GM12878 (cell line): ENCODE data around the gene AGRN. TPM values are rescaled to one million over a fixed set of nuclear protein-coding genes. Genes with fewer than 3 reads are reported as not detected.

Source experiments
- ATAC-seq: fragments of 200-7000 bp; cut with Tn5 transposase; 3 replicates; pipeline ENCODE4 v1.9.1; 2020; ENCODE audit warnings: mild to moderate bottlenecking, moderate library complexity
- BruUV-seq: library from RNA; stranded (reverse); fragments of 400-500 nt; replicated peaks from 2 replicates; lab custom pipeline; 2021; lab: Mats Ljungman, UMichigan
- CTCF ChIA-PET: fragments of 300-600 bp; sonication (Branson Sonifier 250); formaldehyde crosslinking; extraction: SDS; loops from one replicate; lab custom pipeline; 2021; ENCODE audit warnings: inconsistent platforms; lab: Yijun Ruan, JAX
- POLR2A ChIA-PET: fragments of 350-600 bp; formaldehyde crosslinking; extraction: SDS; loops from one replicate; lab custom pipeline; 2021; ENCODE audit warnings: inconsistent platforms; lab: Charles Lee
- RAD21 ChIA-PET: fragments of 300-600 bp; sonication (Branson Sonifier 250); formaldehyde crosslinking; loops from one replicate; lab custom pipeline; 2023; ENCODE audit warnings: antibody characterized with exemption; ENCODE audit not compliant: unreplicated experiment; lab: Charles Lee
- SMC1A ChIA-PET: fragments of 300-600 bp; sonication (Branson Sonifier 250); formaldehyde crosslinking; loops from one replicate; lab custom pipeline; 2023; ENCODE audit not compliant: unreplicated experiment, uncharacterized antibody; lab: Charles Lee
- DNase-seq: peaks from one replicate; pipeline ENCODE4 v3.0.0-alpha.2; 2011; ENCODE audit warnings: low read depth, low spot score
- FAIRE-seq: peaks from 3 replicates; lab custom pipeline; 2011; peaks lifted over from hg19 to GRCh38; lab: Jason Lieb, UNC
- H2AFZ ChIP-seq: 2 replicates; pipeline ENCODE4 v1.6.0; 2011; ENCODE audit warnings: low read depth, low read length, control low read depth; ENCODE audit not compliant: control insufficient read depth
- H3K27ac ChIP-seq: 2 replicates; pipeline ENCODE4 v1.5.1; 2011; ENCODE audit warnings: control low read depth; ENCODE audit not compliant: control insufficient read depth, insufficient read depth
- H3K27me3 ChIP-seq, 2 experiments: replicated peaks in 1 of 2; 2 replicates each; pipeline versions ENCODE4 v1.6.0 to v1.6.1; 2011; ENCODE audit warnings: low read length in 1 of 2; ENCODE audit not compliant: control insufficient read depth in 2 of 2, insufficient read depth in 2 of 2
- H3K36me3 ChIP-seq, 2 experiments: 2 replicates each; pipeline ENCODE4 v1.5.1; 2011; ENCODE audit warnings: low read length in 1 of 2; ENCODE audit not compliant: control insufficient read depth in 2 of 2, insufficient read depth in 2 of 2
- H3K4me1 ChIP-seq: 2 replicates; pipeline ENCODE4 v1.6.1; 2011; ENCODE audit warnings: mild to moderate bottlenecking, low read length, moderate library complexity, mixed read lengths; ENCODE audit not compliant: control insufficient read depth, insufficient read depth
- H3K4me2 ChIP-seq: 2 replicates; pipeline ENCODE4 v1.6.0; 2011; ENCODE audit warnings: control low read depth; ENCODE audit not compliant: control insufficient read depth, insufficient read depth
- H3K4me3 ChIP-seq: fragments of 200-600 bp; sonication (generic); 2 replicates; pipeline ENCODE4 v1.5.1; 2016
- H3K79me2 ChIP-seq: 2 replicates; pipeline ENCODE4 v1.6.0; 2011; ENCODE audit warnings: low read length; ENCODE audit not compliant: control insufficient read depth, insufficient read depth
- H3K9ac ChIP-seq: 2 replicates; pipeline ENCODE4 v1.8.0; 2011; ENCODE audit warnings: low read length, control low read depth, mixed read lengths; ENCODE audit not compliant: control insufficient read depth, insufficient read depth
- H3K9me3 ChIP-seq: replicated peaks from 3 replicates; pipeline ENCODE4 v1.5.1; 2011; ENCODE audit warnings: mild to moderate bottlenecking, low read length; ENCODE audit not compliant: control insufficient read depth, insufficient read depth
- H4K20me1 ChIP-seq: 2 replicates; pipeline ENCODE4 v1.6.0; 2011; ENCODE audit not compliant: control insufficient read depth, insufficient read depth
- BCL11A ChIP-seq: IDR thresholded peaks from 2 replicates; pipeline ENCODE4 v1.6.1; 2011; ENCODE audit warnings: low read depth, low read length
- MEF2B ChIP-seq: fragments of 450-650 bp; IDR thresholded peaks from 2 replicates; pipeline ENCODE4 v1.6.1; 2018; ENCODE audit warnings: mild to moderate bottlenecking, moderate library complexity; ENCODE audit not compliant: partially characterized antibody, poor library complexity, severe bottlenecking
- TCF12 ChIP-seq: IDR thresholded peaks from 2 replicates; pipeline ENCODE4 v1.6.1; 2011; ENCODE audit warnings: low read depth, mild to moderate bottlenecking, low read length
- WGBS: methylation state at CpG from one replicate; pipeline ENCODE4 v1.1.6; 2016; ENCODE audit warnings: low lambda C conversion rate; ENCODE audit not compliant: insufficient replicate concordance, insufficient coverage; ENCODE audit errors: missing lambda C conversion rate; 5-methylcytosine and 5-hydroxymethylcytosine counted together
- in situ Hi-C: fragments of 300-500 bp; cut with MboI; formaldehyde crosslinking; loops from 9 replicates; pipeline ENCODE4 v1.14.3; 2018; ENCODE audit warnings: mixed read lengths
- intact Hi-C: fragments of 100-400 bp; cut with micrococcal nuclease; formaldehyde crosslinking; loops from one replicate; pipeline ENCODE4 v1.14.2; 2022; ENCODE audit not compliant: unreplicated experiment
- polyA plus RNA-seq, 11 experiments: library from polyadenylated mRNA; depleted of rRNA in 4 of 11; unstranded in 6 of 11; stranded (reverse) in 5 of 11; fragments of >200 nt; fragmentation: Nextera tagmentation in 4 of 11; fragmentation: Illumina TruSeq in 1 of 11; extraction: Ambion mirVana in 4 of 11; extraction: Trizol in 1 of 11; gene quantifications; 1 replicate in 1 of 11; 2 replicates in 10 of 11; pipeline versions ENCODE4 v1.2.1 to v1.2.3, GENCODE V29; 2011 to 2016; ENCODE audit warnings: inconsistent platforms in 2 of 11, missing spikeins in 2 of 11, low read depth in 1 of 11
- total RNA-seq, 4 experiments: library from RNA; depleted of rRNA in 3 of 4; stranded (reverse); fragments of >200 nt in 3 of 4; fragmentation: Illumina TruSeq in 1 of 4; extraction: Trizol in 1 of 4; gene quantifications; 2 replicates each; pipeline versions ENCODE4 v1.2.1 to v1.2.3, GENCODE V29; 2013 to 2021
- TF ChIP-seq, protein P1 (sequence below): fragments of 450-650 bp; IDR thresholded peaks from 2 replicates; pipeline ENCODE4 v1.6.1; 2017; ENCODE audit warnings: borderline replicate concordance
- TF ChIP-seq, protein P2 (sequence below): IDR thresholded peaks from 2 replicates; pipeline ENCODE4 v1.6.1; 2012; ENCODE audit warnings: low read depth, low read length, improper control_type of control experiment
- TF ChIP-seq, protein P3 (sequence below): IDR thresholded peaks from 2 replicates; pipeline ENCODE4 v1.6.1; 2012; ENCODE audit warnings: low read depth, low read length, improper control_type of control experiment

The AGRN gene
- total and polyA plus RNA-seq, 10 of the 15 experiments (the other 5 are each of a cell fraction or from before 2014, with no cell fraction given): 0.02 to 41.8 (median 4.1) TPM

DNA sequence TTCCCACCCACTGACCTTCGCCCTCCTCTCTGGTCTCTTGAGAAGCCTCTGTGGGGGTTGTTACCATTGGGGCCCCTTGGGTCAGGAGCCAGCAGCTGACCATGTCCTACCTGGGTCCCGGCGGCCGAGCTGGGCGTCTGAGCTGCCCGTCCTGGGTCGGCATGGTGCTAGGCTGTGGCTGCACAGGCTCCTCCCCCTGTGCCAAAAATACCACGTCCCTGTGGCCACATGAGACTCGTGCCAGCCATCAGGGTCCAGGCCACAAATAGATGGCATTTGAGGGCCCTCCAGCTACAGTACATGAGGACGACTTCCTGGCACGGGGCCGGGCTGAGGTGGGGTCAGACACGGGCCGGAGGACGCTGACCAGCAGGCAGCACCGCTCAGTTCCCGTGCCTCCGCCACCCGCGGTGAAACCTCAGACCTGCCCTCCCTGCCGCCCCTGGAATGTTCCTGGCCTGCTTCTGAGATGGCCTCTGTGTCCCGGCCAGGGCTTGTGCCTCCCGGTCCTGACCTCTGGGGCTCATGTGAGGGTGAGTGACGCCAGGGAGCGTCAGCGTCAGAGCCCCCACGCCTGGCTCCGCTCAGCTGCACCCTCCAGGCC lies 37.9 kb upstream of the AGRN start, which contains the start of gene PERM1:
PERM1 (minus strand) TSS at position 139 of the 604 bp plus-strand sequence. CDS start 1,064 bp downstream, outside the sequence.
- WGBS: 38% methylated on average over 28 of the region's 28 CpGs
- Histone ChIP-seq H3K4me3 (no peak within 1 kb of the TSS), H3K36me3 (no peaks in the 10 kb centered on the region), H2AFZ (no peak within 1 kb of the TSS), H4K20me1 (no peaks in the 10 kb centered on the region), H3K27ac (no peak within 1 kb of the TSS), H3K27me3 (no peaks in the 10 kb centered on the region), H3K9ac (no peak within 1 kb of the TSS), H3K9me3 (no peaks in the 10 kb centered on the region; the same call in 2 of the 3 replicates), H3K79me2 (no peaks in the 10 kb centered on the region), H3K4me2 (no peak within 1 kb of the TSS), H3K4me1 (no peaks in the 10 kb centered on the region)
- ATAC-seq: no peak
- ChIA-PET RAD21 (interaction anchor here (1.0 to 2.2 kb wide), 6 partner anchors 8 to 309 kb away, joined by 3 to 16 read pairs (median 6); partner anchors contain the start of gene ISG15), CTCF (interaction anchor here (1.6 to 8.0 kb wide), 7 partner anchors 11 to 310 kb away, joined by 4 to 56 read pairs (median 12); no protein-coding TSS in a partner anchor), SMC1A (interaction anchor here (0.7 to 2.2 kb wide), 4 partner anchors 15 to 228 kb away, joined by 3 to 5 read pairs (median 4); partner anchors contain the start of gene PLEKHN1), POLR2A (interaction anchor here (0.8 kb wide), 2 partner anchors 15 to 32 kb away, joined by 3 read pairs; partner anchors contain the start of genes ISG15 and PLEKHN1)
- FAIRE-seq: no peak
- in situ Hi-C loops: loop anchor here (5.0 kb wide), 1 partner anchor 80 kb away; no protein-coding TSS in a partner anchor
- no TSS peak for BruUV-seq
- TF ChIP-seq, protein P1, sequence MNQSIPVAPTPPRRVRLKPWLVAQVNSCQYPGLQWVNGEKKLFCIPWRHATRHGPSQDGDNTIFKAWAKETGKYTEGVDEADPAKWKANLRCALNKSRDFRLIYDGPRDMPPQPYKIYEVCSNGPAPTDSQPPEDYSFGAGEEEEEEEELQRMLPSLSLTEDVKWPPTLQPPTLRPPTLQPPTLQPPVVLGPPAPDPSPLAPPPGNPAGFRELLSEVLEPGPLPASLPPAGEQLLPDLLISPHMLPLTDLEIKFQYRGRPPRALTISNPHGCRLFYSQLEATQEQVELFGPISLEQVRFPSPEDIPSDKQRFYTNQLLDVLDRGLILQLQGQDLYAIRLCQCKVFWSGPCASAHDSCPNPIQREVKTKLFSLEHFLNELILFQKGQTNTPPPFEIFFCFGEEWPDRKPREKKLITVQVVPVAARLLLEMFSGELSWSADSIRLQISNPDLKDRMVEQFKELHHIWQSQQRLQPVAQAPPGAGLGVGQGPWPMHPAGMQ: no peak
- TF ChIP-seq, protein P2, sequence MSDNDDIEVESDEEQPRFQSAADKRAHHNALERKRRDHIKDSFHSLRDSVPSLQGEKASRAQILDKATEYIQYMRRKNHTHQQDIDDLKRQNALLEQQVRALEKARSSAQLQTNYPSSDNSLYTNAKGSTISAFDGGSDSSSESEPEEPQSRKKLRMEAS: no peak
- TF ChIP-seq BCL11A: no peak
- TF ChIP-seq, protein P3, sequence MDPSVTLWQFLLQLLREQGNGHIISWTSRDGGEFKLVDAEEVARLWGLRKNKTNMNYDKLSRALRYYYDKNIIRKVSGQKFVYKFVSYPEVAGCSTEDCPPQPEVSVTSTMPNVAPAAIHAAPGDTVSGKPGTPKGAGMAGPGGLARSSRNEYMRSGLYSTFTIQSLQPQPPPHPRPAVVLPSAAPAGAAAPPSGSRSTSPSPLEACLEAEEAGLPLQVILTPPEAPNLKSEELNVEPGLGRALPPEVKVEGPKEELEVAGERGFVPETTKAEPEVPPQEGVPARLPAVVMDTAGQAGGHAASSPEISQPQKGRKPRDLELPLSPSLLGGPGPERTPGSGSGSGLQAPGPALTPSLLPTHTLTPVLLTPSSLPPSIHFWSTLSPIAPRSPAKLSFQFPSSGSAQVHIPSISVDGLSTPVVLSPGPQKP: no peak
- no peak for TF ChIP-seq MEF2B
- no peak for TF ChIP-seq TCF12
- intact Hi-C loops: no loop called here
- no peak for DNase-seq
